GM12878 (cell line): ENCODE results near the gene COL4A1. TPM values are rescaled to one million over a fixed set of nuclear protein-coding genes. Genes with fewer than 3 reads are reported as not detected.

Experiments
- ATAC-seq: fragments of 200-7000 bp; cut with Tn5 transposase; 3 replicates; pipeline ENCODE4 v1.9.1; 2020; ENCODE audit warnings: mild to moderate bottlenecking, moderate library complexity
- BruUV-seq: library from RNA; stranded (reverse); fragments of 400-500 nt; replicated peaks from 2 replicates; lab custom pipeline; 2021; lab: Mats Ljungman, UMichigan
- CTCF ChIA-PET: fragments of 300-600 bp; sonication (Branson Sonifier 250); formaldehyde crosslinking; extraction: SDS; loops from one replicate; lab custom pipeline; 2021; ENCODE audit warnings: inconsistent platforms; lab: Yijun Ruan, JAX
- POLR2A ChIA-PET: fragments of 350-600 bp; formaldehyde crosslinking; extraction: SDS; loops from one replicate; lab custom pipeline; 2021; ENCODE audit warnings: inconsistent platforms; lab: Charles Lee
- RAD21 ChIA-PET: fragments of 300-600 bp; sonication (Branson Sonifier 250); formaldehyde crosslinking; loops from one replicate; lab custom pipeline; 2023; ENCODE audit warnings: antibody characterized with exemption; ENCODE audit not compliant: unreplicated experiment; lab: Charles Lee
- SMC1A ChIA-PET: fragments of 300-600 bp; sonication (Branson Sonifier 250); formaldehyde crosslinking; loops from one replicate; lab custom pipeline; 2023; ENCODE audit not compliant: unreplicated experiment, uncharacterized antibody; lab: Charles Lee
- DNase-seq: peaks from one replicate; pipeline ENCODE4 v3.0.0-alpha.2; 2011; ENCODE audit warnings: low read depth, low spot score
- FAIRE-seq: peaks from 3 replicates; lab custom pipeline; 2011; peaks lifted over from hg19 to GRCh38; lab: Jason Lieb, UNC
- H2AFZ ChIP-seq: 2 replicates; pipeline ENCODE4 v1.6.0; 2011; ENCODE audit warnings: low read depth, low read length, control low read depth; ENCODE audit not compliant: control insufficient read depth
- H3K27ac ChIP-seq: 2 replicates; pipeline ENCODE4 v1.5.1; 2011; ENCODE audit warnings: control low read depth; ENCODE audit not compliant: control insufficient read depth, insufficient read depth
- H3K27me3 ChIP-seq, 2 experiments: replicated peaks in 1 of 2; 2 replicates each; pipeline versions ENCODE4 v1.6.0 to v1.6.1; 2011; ENCODE audit warnings: low read length in 1 of 2; ENCODE audit not compliant: control insufficient read depth in 2 of 2, insufficient read depth in 2 of 2
- H3K36me3 ChIP-seq, 2 experiments: 2 replicates each; pipeline ENCODE4 v1.5.1; 2011; ENCODE audit warnings: low read length in 1 of 2; ENCODE audit not compliant: control insufficient read depth in 2 of 2, insufficient read depth in 2 of 2
- H3K4me1 ChIP-seq: 2 replicates; pipeline ENCODE4 v1.6.1; 2011; ENCODE audit warnings: mild to moderate bottlenecking, low read length, moderate library complexity, mixed read lengths; ENCODE audit not compliant: control insufficient read depth, insufficient read depth
- H3K4me2 ChIP-seq: 2 replicates; pipeline ENCODE4 v1.6.0; 2011; ENCODE audit warnings: control low read depth; ENCODE audit not compliant: control insufficient read depth, insufficient read depth
- H3K4me3 ChIP-seq: fragments of 200-600 bp; sonication (generic); 2 replicates; pipeline ENCODE4 v1.5.1; 2016
- H3K79me2 ChIP-seq: 2 replicates; pipeline ENCODE4 v1.6.0; 2011; ENCODE audit warnings: low read length; ENCODE audit not compliant: control insufficient read depth, insufficient read depth
- H3K9ac ChIP-seq: 2 replicates; pipeline ENCODE4 v1.8.0; 2011; ENCODE audit warnings: low read length, control low read depth, mixed read lengths; ENCODE audit not compliant: control insufficient read depth, insufficient read depth
- H3K9me3 ChIP-seq: replicated peaks from 3 replicates; pipeline ENCODE4 v1.5.1; 2011; ENCODE audit warnings: mild to moderate bottlenecking, low read length; ENCODE audit not compliant: control insufficient read depth, insufficient read depth
- H4K20me1 ChIP-seq: 2 replicates; pipeline ENCODE4 v1.6.0; 2011; ENCODE audit not compliant: control insufficient read depth, insufficient read depth
- CHD4 ChIP-seq: fragments of 200-600 bp; sonication (generic); IDR thresholded peaks from 2 replicates; pipeline ENCODE4 v1.6.1; 2016; ENCODE audit warnings: mild to moderate bottlenecking
- E2F4 ChIP-seq: IDR thresholded peaks from 2 replicates; pipeline ENCODE4 v1.6.1; 2012; ENCODE audit warnings: low read depth, low read length, improper control_type of control experiment
- ELK1 ChIP-seq: IDR thresholded peaks from 2 replicates; pipeline ENCODE4 v1.6.1; 2012; ENCODE audit warnings: low read depth, low read length, improper control_type of control experiment
- HDAC6 ChIP-seq: fragments of 200-600 bp; sonication (generic); IDR thresholded peaks from one replicate; pipeline ENCODE4 v1.8.0; 2017; ENCODE audit warnings: antibody characterized with exemption; ENCODE audit not compliant: unreplicated experiment
- HSF1 ChIP-seq: fragments of 150-350 bp; IDR thresholded peaks from 2 replicates; pipeline ENCODE4 v1.6.1; 2014; ENCODE audit warnings: mild to moderate bottlenecking, low read depth, low read length
- IRF3 ChIP-seq: fragments of 450-650 bp; IDR thresholded peaks from 2 replicates; pipeline ENCODE4 v1.6.1; 2014; ENCODE audit warnings: mild to moderate bottlenecking
- MLLT1 ChIP-seq: fragments of 450-650 bp; IDR thresholded peaks from 2 replicates; pipeline ENCODE4 v1.6.1; 2016; ENCODE audit warnings: mild to moderate bottlenecking
- MTA3 ChIP-seq: IDR thresholded peaks from 2 replicates; pipeline ENCODE4 v1.6.1; 2012; ENCODE audit warnings: low read length, inconsistent platforms, borderline replicate concordance
- POU2F2 ChIP-seq: IDR thresholded peaks from 3 replicates; pipeline ENCODE4 v1.6.1; 2011; ENCODE audit warnings: low read depth, mild to moderate bottlenecking, low read length, borderline replicate concordance
- TCF12 ChIP-seq: IDR thresholded peaks from 2 replicates; pipeline ENCODE4 v1.6.1; 2011; ENCODE audit warnings: low read depth, mild to moderate bottlenecking, low read length
- USF1 ChIP-seq: IDR thresholded peaks from 2 replicates; pipeline ENCODE4 v1.6.1; 2011; ENCODE audit warnings: borderline replicate concordance, low read depth, mild to moderate bottlenecking, moderate library complexity, mixed read lengths, low read length; ENCODE audit not compliant: insufficient read depth; ENCODE audit errors: extremely low read length
- ZNF687 ChIP-seq: fragments of 450-650 bp; IDR thresholded peaks from 2 replicates; pipeline ENCODE4 v1.6.1; 2017; ENCODE audit warnings: mild to moderate bottlenecking, moderate library complexity
- WGBS: methylation state at CpG from one replicate; pipeline ENCODE4 v1.1.6; 2016; ENCODE audit warnings: low lambda C conversion rate; ENCODE audit not compliant: insufficient replicate concordance, insufficient coverage; ENCODE audit errors: missing lambda C conversion rate; 5-methylcytosine and 5-hydroxymethylcytosine counted together
- in situ Hi-C: fragments of 300-500 bp; cut with MboI; formaldehyde crosslinking; loops from 9 replicates; pipeline ENCODE4 v1.14.3; 2018; ENCODE audit warnings: mixed read lengths
- intact Hi-C: fragments of 100-400 bp; cut with micrococcal nuclease; formaldehyde crosslinking; loops from one replicate; pipeline ENCODE4 v1.14.2; 2022; ENCODE audit not compliant: unreplicated experiment
- polyA plus RNA-seq, 11 experiments: library from polyadenylated mRNA; depleted of rRNA in 4 of 11; unstranded in 6 of 11; stranded (reverse) in 5 of 11; fragments of >200 nt; fragmentation: Nextera tagmentation in 4 of 11; fragmentation: Illumina TruSeq in 1 of 11; extraction: Ambion mirVana in 4 of 11; extraction: Trizol in 1 of 11; gene quantifications; 1 replicate in 1 of 11; 2 replicates in 10 of 11; pipeline versions ENCODE4 v1.2.1 to v1.2.3, GENCODE V29; 2011 to 2016; ENCODE audit warnings: inconsistent platforms in 2 of 11, missing spikeins in 2 of 11, low read depth in 1 of 11
- total RNA-seq, 4 experiments: library from RNA; depleted of rRNA in 3 of 4; stranded (reverse); fragments of >200 nt in 3 of 4; fragmentation: Illumina TruSeq in 1 of 4; extraction: Trizol in 1 of 4; gene quantifications; 2 replicates each; pipeline versions ENCODE4 v1.2.1 to v1.2.3, GENCODE V29; 2013 to 2021

The COL4A1 gene
- total and polyA plus RNA-seq, 10 of the 15 experiments (the other 5 are each of a cell fraction or from before 2014, with no cell fraction given) = 0.07 to 0.31 (median 0.13) TPM; not detected in 6

- Histone ChIP-seq H2AFZ (no peak overlapping the region), H3K4me3 (no peak overlapping the region), H3K9ac (no peak overlapping the region), H3K9me3 (no peaks in the 10 kb centered on the region), H3K27me3 (no peaks in the 10 kb centered on the region; a peak in 2 of 4 replicates), H3K4me1 (no peaks in the 10 kb centered on the region), H4K20me1 (no peaks in the 10 kb centered on the region), H3K4me2 (no peak overlapping the region), H3K36me3 (no peaks in the 10 kb centered on the region), H3K27ac (no peak overlapping the region), H3K79me2 (no peaks in the 10 kb centered on the region)
- 55% methylated on average over 7 of the region's 7 CpGs for WGBS
- ChIA-PET POLR2A (no interaction called here), CTCF (interaction anchor here (1.2 kb wide), 2 partner anchors 9 to 96 kb away, joined by 4 to 5 read pairs; no protein-coding TSS in a partner anchor), RAD21 (no interaction called here), SMC1A (interaction anchor here (0.9 to 1.3 kb wide), 2 partner anchors 89 to 121 kb away, joined by 3 read pairs; no protein-coding TSS in a partner anchor)
- FAIRE-seq (no peak), ATAC-seq (no peak), DNase-seq (no peak)
- intact Hi-C loops (no loop called here), in situ Hi-C loops (no loop called here)
- no TSS peak for BruUV-seq
- no peak for TF ChIP-seq TCF12
- TF ChIP-seq MLLT1 = no peak
- no peak for TF ChIP-seq MTA3
- no peak for TF ChIP-seq CHD4
- TF ChIP-seq IRF3 = no peak
- no peak for TF ChIP-seq E2F4
- TF ChIP-seq POU2F2 = no peak
- no peak for TF ChIP-seq USF1
- TF ChIP-seq ZNF687 = no peak
- TF ChIP-seq ELK1 = no peak
- no peak for TF ChIP-seq HSF1
- TF ChIP-seq HDAC6 = no peak
Measured at GRCh38 chr13:110322828-110323171, 15.8 kb upstream of the COL4A1 start.
